NCI-H1417 treated with DMSO at 0.1 percent for 48 hours (cell line): ENCODE data around the gene NUP133.
"Not testable (repeated sequence)": the region's sequence is repeated elsewhere in the genome, so short reads cannot be mapped to it uniquely, and the experiment has no call there.

Experiments
- DNase-seq: peaks from one replicate; lab custom pipeline; 2025; lab: John Stamatoyannopoulos, UW

The NUP133 gene

DNA sequence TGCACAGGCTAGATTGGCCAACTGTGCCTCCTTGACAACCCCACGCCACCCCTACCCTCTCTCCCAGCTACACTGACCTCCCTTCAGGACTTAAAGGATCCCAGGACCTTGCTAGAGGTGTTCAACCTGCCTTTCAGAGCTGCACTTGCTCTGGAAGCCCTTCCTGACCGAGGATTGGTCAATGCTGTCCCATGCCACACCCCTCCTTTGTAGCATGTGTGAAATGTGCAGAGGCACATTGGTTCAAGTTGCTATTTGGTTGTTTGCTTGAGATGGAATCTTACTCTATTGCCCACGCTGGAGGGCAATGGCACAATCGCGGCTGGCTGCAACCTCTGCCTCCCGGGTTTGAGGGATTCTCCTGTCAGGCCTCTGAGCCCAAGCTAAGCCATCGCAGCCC is 96.1 kb downstream of the NUP133 start:
- DNase-seq: no peak

DNA sequence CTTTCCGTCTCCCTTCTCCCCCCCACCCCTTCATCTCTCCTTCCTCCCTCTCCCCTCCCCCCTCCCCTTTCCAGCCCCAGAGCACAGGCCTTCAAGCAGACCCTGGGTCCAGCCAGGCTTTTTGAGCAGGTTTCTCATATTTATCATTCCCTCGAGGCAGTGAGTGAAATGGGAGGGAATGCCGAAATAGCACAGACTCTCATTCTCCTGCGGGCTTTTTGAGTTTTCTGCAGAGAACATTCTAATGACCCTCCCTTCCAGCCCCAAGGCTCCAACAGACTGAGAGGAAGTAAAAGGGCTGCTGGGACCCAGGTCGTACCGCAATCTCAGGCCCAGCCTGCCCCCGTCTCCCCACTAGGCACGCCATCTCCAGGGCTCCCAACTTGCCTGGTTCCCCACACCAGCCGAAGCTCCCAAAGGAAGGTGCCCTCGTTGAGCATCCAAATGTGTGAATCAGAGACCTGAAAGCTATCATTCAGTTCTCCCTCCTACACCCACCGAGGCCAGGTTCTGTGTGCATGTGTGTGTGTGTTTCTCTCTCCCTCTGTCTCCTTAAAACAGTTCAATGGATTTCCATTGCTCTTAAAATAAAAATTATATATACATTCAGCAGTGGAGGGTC is 96.6 kb downstream of the NUP133 start:
- DNase-seq: no peak

DNA sequence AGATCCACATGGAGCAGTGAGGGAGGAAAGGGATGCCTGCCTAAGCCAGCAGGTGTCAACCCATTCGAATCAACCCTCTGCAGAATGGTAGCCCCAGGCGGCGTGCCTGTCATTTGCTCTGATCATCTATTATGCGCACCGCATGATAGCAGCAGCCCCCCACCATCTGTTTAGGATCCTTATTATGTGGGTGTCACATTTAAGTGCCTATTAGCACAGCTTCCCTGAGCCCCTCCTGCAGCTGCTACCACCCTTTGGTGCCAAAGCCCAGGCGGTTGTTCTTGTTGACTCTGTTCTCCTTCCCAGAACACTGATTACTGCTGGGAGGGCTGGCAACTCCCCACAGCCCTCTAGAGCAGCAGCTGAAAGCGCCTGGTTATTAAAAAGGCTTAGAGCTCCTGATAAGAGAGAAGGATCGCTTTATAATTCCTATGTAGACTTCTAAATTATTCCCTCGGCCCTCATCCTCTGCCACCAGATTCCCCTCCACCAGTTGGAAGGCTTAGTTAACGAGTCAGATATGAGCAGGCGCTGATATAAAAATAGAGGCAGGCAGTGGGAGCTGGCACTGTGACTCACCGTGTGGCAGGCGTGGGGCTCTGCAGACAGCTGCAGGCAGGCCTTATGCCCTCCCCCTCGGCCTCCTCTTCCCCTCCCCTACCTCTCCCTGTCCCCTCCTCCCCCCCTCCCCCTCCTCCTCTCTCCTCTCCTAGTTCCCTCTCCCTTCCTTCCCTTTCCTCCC is 97.3 kb downstream of the NUP133 start:
- peak; percentile 80 for DNase-seq

DNA sequence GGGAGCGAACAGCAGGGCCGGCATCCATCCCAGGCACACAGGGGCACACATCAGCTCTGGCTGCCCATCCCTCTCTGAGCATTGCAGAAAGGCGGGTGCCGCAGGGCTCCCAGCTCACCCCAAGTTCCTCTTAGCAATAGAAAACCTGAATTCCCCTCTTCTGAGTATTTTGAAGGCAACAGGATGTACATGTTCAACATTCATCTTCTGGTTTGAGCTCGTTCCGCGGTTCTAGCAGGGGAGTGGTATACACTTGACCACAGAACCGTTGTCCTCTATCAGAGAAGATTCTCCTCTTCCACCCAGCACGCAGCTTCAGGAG is 97.8 kb downstream of the NUP133 start:
- no peak for DNase-seq

DNA sequence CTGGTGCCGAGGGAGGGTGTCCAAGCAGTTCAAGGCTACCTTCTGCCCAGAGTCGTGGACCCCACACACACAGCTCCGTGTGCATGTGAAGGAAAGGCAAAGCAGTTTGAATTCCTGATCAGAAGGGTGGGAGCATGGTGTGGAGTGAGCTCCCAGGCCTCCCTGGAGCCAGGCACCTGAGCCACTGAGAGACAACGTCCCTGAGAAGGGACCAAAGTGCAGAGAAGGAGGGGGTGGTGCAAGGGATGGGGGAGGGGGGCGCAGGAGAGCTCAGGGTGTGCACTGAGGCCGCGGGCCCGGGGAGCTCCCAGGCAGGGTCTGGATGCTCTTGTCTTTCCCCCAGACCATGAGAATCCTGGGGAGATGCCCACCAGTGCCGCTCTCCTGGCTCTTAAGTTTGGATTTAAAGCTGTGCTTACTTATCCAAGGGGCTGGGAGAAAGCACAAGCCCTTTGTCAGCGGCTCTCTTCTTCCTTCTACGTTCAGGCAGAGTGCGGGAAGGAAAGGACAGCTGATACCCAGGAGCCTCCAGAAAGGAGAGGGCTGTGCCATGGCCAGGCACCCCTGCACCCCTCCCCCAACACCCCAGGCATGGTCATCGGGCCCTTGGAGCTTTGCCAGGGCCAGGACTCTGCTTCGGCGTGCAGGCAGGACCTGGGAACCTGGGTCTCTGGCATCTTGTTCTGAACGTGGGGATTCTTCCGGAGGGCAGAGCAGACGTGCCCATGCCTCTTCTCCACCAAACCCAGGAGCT is 98.3 kb downstream of the NUP133 start:
- DNase-seq: no peak

DNA sequence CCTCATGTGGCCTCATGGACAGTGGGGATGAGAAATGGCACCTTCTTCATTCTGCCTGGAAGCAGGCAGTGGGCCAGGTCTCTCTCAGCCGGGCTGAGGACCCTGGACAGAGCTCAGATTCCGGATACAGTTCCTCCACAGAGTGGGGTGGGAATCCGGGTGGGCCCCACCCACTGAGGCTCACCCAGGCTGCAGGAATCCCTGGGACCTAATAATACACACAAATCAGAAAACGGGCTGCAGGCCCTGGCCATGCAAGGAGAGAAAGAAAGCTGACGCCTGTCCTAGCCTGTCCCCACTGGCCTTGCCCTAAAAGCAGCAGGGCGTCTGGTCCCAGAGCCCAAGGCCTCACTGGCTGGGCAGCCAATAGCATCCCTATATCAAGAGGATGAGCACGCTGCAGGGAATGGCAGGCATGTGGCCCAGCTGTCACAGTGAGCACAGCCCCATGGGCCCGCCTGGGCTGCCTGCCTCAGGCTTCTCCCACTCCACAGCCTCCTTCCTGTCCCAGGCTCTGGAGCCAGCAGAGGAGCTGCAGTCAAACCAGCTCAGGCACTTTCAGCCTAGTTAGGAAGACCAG is 99.6 kb downstream of the NUP133 start:
- no peak for DNase-seq

DNA sequence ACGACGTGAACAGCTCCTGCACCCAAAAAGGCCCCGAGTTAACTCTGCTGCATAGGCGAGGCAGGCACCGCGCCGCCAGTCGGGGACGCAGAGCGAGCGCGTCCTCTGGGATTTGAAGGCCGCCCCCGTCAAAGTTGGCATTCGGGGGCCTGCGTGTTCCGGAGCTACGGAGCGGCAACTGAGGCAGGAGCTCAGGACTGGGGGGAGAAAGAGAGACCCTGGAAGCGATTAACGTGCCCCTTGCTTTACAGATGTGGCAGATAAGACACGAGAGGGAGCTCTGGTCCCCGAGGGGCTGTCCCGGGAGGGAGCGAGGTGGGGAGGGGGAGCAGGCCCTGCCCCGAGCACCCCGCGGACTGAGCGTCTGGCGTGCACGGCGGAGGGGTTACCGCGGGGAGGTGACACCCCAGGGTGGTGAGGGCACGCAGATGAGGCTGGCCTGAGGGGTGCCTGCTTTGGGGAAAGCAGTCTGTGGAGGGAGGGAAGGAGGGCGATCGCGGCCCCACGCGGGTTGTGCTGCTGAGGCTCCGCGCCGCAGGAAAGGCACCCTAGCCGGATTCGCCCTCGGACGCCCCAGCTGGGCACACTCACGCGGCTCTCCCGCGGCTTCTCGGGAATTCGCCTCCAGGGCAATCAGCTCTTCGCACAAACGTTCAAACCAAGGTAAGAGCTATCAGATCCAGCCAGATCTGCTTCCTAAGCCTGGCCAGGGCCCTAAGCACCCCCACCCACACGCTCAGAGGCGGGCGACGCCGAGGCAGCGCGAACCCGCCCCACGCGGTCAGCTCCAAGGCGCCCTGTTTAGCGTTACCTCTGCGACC is 100.7 kb downstream of the NUP133 start:
- no peak for DNase-seq

DNA sequence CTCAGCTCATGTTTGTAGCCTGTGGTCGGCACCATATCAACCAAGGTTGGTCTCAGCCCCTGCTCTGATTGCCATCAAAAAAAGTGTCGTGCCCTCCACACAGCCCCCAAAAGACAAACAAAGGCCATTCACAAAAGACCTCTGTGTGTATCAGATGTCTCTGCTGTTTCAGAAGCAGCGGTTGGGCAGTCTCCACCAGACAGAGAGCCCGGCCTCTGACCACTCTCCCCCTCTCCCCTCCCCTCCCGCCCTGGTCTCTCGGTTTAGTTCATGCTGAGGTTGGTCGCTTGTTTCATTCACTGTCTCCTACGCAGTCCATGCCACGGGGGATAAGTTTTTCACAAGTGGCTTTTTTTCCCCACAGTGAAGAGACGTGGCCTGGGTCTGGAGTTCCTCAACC is 101.3 kb downstream of the NUP133 start:
- no peak for DNase-seq

DNA sequence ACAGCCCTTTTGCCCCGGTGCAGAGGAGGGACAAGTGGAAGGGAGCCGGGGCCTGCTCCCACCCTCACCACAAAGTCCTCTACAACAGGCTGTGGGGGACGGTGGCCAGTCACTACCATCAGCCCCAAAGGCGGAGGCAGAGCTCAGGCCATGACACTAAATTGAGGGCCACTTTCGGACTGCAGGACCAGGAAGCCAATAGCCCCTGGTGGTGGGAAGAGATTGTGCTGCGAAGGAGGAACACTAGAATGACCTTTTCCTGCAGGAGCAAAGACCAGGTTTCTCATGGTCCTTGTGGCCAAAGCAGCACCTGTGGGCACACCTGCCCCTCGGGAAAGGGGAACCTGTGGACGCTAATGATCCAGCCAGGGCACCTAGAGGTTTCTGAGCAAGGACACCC is 104.6 kb downstream of the NUP133 start:
- DNase-seq: no peak

DNA sequence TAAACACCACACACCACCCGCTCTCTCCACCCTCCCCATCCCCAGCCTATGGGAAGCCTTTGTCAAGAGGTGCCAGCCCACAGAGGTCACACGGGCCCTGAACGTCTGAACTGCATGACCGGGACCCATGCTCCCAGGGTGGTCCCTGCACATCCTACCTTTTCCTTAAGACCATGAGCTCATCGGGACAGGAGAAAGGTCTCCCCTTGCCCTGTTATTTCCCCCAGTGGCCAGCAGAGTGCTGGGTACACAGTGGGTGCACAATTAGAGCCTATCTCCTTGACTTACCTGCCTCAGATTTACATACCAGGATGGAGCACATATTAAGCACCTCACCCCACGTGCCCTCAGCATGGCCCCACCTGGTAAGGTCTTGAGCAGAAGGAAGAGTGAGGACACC is 105.1 kb downstream of the NUP133 start:
- DNase-seq: no peak

DNA sequence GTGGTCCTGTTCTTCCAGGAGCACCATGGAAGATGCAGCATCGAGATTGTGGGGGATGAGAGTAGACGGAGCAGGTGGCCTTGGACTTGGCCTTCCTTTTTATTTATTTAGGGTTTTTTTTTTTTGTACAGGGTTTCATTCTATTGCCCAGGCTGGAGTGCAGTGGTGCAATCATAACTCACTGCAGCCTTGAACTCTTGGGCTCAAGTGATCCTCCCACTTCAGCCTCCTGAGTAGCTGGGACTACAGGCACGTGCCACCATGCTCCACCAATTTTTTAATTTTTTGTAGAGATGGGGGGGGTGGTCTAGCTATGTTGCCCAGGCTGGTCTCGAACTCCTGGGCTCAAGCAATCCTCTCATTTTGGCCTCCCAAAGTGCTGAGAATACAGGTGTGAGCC is 105.8 kb downstream of the NUP133 start:
- DNase-seq: not testable (repeated sequence)

DNA sequence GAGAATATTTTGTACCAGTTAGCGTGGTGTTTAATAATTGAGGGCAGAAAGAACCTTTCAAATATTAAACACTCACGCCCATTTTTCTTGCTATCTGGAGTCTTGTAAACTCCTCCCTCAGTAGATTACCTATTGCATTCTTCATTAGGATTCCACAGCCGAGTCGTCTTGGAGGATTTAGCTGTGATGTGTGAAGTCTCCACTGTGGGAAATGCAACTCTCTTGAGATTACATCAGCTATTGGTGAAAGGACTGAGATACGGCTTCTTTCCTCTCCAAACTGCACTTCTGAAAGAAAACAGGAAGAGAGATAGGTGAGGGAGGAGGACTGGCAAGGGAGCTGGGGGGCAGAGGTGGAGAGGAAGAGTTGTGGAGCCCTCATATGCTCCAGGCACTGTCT is 110.4 kb downstream of the NUP133 start:
- no peak for DNase-seq

DNA sequence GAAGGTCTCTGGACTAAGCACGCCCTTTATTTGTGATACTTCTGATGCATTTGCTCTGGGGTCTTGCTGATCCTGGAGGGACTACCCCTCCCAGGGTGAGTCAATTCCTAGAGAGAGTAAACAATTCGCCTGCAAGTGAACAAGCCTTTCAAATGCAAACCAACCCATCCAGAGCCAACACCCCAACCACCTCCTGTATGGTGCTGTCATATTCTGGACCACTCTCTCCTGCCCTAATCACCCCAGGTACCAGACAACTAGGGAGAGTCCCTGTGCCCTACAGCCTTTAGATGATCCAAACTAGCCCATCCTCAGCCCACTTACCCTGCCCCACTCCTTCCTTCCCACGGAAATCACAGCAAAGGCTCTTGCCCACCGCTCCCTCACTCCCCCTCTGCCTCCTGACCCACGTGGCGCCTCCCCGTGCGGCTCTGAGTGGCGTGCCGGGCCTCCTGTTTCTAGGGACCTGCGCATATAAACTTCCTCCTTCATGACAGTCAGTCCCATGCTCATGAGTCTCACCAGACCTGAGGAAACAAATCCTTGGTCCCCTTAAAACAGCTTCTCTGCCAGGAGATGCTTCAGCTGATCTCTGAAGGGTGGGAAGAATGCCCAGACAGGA is 111.4 kb downstream of the NUP133 start:
- no peak for DNase-seq

DNA sequence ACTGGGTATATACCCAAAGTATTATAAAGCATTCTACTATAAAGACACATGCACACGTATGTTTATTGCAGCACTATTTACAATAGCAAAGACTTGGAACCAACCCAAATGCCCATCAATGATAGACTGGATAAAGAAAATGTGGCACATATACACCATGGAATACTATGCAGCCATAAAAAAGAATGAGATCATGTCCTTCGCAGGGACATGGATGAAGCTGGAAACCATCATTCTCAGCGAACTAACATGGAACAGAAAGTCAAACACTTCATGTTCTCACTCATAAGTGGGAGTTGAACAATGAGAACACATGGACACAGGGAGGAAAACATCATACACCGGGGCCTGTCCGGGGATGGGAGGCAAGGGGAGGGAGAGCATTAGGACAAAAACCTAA is 113.6 kb downstream of the NUP133 start:
- not testable (repeated sequence) for DNase-seq

DNA sequence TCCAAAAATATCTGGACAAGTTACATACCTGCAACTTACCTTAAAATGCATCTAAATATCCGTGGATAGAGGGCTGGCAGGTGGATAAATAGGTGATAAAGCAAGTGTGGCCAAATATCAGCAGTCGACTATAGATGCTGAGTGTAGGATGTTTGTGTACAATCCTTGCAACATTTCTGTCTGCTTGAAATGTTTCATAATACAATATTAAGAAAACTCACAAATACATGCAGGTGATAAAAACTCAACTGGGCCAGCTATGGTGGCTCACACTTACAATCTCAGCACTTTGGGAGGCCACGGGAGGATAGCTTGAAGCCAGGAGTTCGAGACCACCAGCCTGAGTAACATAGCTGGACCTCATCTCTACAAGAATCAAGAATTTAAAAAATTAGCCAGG is 115.2 kb downstream of the NUP133 start:
- no peak for DNase-seq
